ENCODE results near the gene SFTPB.

DNA sequence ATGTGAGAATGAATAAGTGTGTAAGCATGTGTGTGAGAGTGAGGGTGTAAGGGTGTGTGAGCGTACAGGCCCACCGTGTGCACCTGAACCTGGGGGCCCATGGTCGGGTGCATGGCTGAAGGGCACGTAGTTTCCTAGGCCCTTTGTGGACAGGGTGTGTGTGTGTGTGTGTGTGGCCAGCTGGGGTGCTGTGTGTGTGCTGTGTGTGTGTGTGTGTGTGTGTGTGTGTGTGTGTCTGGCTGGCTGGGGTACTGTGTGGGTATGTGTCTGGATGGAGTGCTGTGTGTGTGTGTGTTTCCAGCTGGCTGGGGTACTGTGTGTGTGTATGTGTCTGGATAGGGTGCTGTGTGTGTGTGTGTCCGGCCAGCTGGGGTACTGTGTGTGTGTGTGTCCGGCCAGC lies 2.0 kb downstream of the SFTPB start:
- TF ChIP-seq, protein P1, sequence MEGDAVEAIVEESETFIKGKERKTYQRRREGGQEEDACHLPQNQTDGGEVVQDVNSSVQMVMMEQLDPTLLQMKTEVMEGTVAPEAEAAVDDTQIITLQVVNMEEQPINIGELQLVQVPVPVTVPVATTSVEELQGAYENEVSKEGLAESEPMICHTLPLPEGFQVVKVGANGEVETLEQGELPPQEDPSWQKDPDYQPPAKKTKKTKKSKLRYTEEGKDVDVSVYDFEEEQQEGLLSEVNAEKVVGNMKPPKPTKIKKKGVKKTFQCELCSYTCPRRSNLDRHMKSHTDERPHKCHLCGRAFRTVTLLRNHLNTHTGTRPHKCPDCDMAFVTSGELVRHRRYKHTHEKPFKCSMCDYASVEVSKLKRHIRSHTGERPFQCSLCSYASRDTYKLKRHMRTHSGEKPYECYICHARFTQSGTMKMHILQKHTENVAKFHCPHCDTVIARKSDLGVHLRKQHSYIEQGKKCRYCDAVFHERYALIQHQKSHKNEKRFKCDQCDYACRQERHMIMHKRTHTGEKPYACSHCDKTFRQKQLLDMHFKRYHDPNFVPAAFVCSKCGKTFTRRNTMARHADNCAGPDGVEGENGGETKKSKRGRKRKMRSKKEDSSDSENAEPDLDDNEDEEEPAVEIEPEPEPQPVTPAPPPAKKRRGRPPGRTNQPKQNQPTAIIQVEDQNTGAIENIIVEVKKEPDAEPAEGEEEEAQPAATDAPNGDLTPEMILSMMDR (IDR thresholded peaks at IDR 0.05; ENCODE audit: low read depth, low read length): no peak
- TF ChIP-seq EZH2phosphoT487 (IDR thresholded peaks at IDR 0.05; ENCODE audit: low read depth): no peak
